Activated CD8-positive, alpha-beta memory T cell treated with anti-CD3 and anti-CD28 coated beads for 1 hour (primary cell): Measurements from ENCODE around the gene ATRAID.

Experiments
- DNase-seq, 2 donors: peaks; one replicate each; pipeline ENCODE4 v3.0.0-alpha.2; 2020; ENCODE audit warnings: low read depth in 1 of 2; ENCODE audit errors: extremely low read depth in 1 of 2

ATRAID gene

GRCh38 chr2:27217173-27218121, 5.6 kb downstream of the ATRAID start, which contains the start of gene CAD:
CAD (plus strand) TSS chr2:27217369; CDS start chr2:27217552, 183 bp downstream.
- DNase-seq, result peak; percentile 56 to 80

DNA sequence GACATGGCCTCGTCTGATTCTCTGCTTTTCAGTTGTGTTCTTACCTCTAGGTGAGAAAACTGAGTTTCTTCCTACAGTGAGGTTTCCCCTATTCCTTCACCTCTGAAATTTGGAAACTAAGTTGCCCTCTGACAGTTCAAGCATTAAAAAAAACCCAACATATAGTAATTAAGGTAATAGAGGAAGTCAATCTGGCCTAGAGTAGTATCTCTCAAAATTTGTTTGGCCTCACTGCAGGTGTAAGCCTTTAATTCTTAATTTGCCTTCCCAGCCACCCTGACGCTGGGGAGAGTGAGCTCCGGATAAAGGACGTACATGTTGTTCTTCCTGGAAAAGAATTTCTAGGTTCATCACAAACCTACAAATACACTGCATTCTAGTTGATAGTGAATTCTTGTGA, 6.8 kb downstream of the ATRAID start:
- DNase-seq, result no peak

DNA sequence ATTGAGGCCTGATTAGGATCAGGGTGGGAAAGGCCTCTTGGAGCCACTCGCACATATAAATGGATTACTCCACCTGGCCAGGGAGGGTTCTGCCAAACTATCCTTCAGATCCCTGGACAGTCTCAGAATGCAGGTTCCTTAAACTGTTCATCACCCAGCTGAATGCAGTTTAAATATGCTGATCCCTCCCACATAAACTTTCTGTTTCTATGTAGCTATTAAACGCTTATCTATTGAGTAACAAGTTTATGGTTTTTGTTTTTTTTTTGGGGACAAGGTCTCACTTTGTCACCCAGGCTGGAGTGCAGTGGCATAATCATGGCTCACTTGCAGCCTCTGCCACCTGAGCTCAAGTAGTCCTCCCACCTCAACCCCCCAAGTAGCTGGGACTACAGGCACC, 7.2 kb downstream of the ATRAID start:
- DNase-seq, result no peak

- no peak for DNase-seq
Observed at GRCh38 chr2:27220091-27220490, 8.2 kb downstream of the ATRAID start.

DNA sequence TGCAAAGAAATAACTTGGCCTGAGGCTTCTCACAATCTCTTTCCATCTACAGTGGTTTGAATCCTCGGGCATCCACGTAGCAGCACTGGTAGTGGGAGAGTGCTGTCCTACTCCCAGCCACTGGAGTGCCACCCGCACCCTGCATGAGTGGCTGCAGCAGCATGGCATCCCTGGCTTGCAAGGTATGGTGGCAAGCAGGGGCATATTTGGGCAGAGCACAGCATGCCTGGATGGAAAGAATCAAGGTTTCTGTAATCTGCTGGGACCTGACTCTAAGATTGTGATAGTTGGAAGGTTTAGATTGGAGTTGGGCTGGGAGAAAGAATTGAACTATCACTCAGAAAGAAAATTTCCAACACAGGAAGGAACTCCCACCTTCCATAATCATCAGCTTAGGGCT, 9.3 kb downstream of the ATRAID start:
- DNase-seq, result no peak

DNA sequence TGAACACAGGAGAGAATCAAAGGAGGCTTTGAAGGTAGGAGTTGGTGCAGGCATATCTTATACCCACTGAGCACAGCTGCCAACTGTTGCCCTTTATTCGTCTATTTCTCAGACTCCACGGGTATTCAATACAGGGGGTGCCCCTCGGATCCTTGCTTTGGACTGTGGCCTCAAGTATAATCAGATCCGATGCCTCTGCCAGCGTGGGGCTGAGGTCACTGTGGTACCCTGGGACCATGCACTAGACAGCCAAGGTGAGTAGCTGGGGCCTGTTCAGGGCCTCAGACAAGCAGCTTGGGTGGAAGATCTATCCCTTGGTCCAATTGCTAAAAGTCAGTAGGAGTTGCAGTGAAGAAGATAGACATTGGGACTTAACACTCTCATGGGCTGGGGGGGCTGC, 10.6 kb downstream of the ATRAID start:
- no peak for DNase-seq

DNA sequence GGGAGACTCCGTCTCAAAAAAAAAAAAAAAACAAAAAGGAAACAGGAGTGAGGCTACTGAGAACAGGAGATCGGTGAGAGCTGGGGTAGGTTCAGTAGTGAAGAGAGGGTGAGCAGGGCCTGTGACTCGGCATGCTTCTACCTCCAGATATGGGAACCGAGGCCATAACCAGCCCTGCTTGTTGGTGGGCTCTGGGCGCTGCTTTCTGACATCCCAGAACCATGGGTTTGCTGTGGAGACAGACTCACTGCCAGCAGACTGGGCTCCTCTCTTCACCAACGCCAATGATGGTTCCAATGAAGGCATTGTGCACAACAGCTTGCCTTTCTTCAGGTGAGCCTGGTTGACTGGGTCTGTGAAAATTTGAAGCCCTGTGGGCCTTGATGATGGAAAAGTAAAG, 11.6 kb downstream of the ATRAID start:
- DNase-seq, result no peak

GRCh38 chr2:27225526-27225925, 13.7 kb downstream of the ATRAID start:
- DNase-seq, result no peak

DNA sequence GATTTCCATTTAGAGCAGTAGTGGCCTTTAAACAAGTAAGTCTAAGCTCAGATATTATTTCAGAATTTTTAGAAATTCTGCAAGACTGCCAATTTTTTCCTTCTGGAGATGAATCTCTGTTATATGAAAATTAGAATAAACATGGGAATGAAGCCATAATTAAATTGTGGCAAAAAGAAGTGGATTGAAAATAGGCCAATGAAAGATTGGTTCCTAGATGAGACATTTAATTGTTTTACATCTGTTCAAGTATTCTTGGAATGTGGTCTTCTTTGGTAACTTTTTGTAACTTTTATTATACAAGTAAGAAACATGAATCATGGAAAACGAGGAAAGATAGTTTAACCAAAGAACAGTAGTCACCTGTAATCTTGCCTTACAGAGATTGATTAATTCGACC, 15.7 kb downstream of the ATRAID start:
- DNase-seq, result no peak

DNA sequence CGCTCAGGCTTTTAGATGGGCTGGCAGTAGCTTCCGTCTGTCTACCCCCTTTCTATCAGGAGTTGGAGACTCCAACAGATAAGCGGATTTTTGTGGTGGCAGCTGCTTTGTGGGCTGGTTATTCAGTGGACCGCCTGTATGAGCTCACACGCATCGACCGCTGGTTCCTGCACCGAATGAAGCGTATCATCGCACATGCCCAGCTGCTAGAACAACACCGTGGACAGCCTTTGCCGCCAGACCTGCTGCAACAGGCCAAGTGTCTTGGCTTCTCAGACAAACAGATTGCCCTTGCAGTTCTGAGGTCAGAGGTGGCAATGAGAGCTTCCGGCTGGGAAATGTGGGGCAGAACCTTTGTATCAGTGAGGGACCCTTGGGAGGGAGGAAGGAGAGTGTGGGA, 20.1 kb downstream of the ATRAID start:
- no peak for DNase-seq

GRCh38 chr2:27233341-27233740, 21.5 kb downstream of the ATRAID start:
- no peak for DNase-seq

- DNase-seq, result no peak
Observed at GRCh38 chr2:27236136-27236535, 24.3 kb downstream of the ATRAID start.

GRCh38 chr2:27236626-27237025, 24.8 kb downstream of the ATRAID start:
- no peak for DNase-seq

GRCh38 chr2:27237341-27237945, 25.6 kb downstream of the ATRAID start:
- DNase-seq, result no peak

DNA sequence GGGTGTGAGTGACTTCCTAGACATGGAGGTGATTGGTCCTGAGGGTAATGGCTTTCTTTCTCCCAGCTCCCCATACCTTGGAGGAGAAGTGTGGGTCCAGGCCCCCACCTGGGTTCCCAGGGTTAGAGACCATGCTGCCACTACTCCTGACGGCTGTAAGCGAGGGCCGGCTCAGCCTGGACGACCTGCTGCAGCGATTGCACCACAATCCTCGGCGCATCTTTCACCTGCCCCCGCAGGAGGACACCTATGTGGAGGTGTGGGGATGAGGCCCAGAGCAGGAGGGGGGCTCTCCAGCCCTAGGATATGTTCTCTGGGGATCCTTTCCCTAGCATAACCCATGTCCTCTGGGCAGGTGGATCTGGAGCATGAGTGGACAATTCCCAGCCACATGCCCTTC, 27.1 kb downstream of the ATRAID start:
- no peak for DNase-seq

- DNase-seq, result no peak
Observed at GRCh38 chr2:27240406-27240805, 28.6 kb downstream of the ATRAID start.

- no peak for DNase-seq
Observed at GRCh38 chr2:27241761-27242613, 30.1 kb downstream of the ATRAID start.

DNA sequence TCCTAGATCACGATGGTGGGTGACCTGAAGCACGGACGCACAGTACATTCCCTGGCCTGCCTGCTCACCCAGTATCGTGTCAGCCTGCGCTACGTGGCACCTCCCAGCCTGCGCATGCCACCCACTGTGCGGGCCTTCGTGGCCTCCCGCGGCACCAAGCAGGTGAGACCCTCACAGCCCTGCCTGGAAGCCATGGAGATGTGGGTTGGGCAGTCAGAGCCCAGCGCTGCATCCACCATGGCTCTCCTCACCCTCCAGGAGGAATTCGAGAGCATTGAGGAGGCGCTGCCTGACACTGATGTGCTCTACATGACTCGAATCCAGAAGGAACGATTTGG, 30.7 kb downstream of the ATRAID start:
- no peak for DNase-seq

DNA sequence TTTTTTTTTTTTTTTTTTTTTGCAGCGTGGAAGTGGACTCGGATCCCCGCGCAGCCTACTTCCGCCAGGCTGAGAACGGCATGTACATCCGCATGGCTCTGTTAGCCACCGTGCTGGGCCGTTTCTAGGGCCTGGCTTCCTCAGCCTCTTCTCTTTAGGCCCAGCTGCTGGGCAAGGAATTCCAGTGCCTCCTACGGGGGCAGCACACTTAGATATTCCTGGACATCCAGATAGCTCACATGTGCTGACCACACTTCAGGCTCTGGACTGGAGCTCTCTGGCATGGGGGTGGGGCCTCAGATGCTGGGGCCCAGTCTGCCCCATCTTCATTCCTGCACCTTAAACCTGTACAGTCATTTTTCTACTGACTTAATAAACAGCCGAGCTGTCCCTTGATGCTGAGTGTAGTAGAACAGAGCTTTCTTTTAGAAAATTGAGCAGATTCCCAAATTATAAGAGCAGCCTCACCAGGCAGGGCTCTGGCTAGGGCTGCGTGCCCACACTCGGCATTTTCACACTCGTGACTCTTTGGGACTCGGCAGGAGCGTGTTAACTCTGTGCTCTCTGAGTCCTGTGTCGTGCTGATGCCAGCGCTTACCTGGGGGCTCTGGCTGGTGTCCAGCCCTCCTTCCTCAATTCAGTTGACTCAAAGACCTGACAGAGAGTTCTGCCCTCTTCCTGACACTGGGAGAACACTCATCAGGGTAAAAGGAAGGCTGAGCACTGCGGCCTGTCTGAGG, 31.7 kb downstream of the ATRAID start:
- no peak for DNase-seq

GRCh38 chr2:27245116-27245515, 33.3 kb downstream of the ATRAID start:
- no peak for DNase-seq

- DNase-seq, result no peak
Observed at GRCh38 chr2:27245626-27246025, 33.8 kb downstream of the ATRAID start.
